Neural cell (in vitro differentiated cells): ENCODE results near the gene IFNL3. TPM values are rescaled to one million over a fixed set of nuclear protein-coding genes. Genes with fewer than 3 reads are reported as not detected.

Experiments
- H2AFZ ChIP-seq: fragments of 200-600, 300-800 bp; sonication (generic), shearing (Covaris generic); 2 replicates; pipeline ENCODE4 v1.6.0; 2014; ENCODE audit warnings: low read depth, mild to moderate bottlenecking, antibody characterized with exemption, low read length, moderate library complexity
- H3F3A ChIP-seq: fragments of 200-600 bp; shearing (Covaris generic); 2 replicates; pipeline ENCODE4 v1.6.1; 2016; ENCODE audit warnings: mild to moderate bottlenecking, moderate library complexity, mixed read lengths, antibody characterized with exemption, low read length; ENCODE audit not compliant: insufficient read depth, poor library complexity, severe bottlenecking
- H3K27ac ChIP-seq: fragments of 200-600, 300-800 bp; sonication (generic), shearing (Covaris generic); 2 replicates; pipeline ENCODE4 v1.5.1; 2014; ENCODE audit warnings: mild to moderate bottlenecking, low read length, moderate library complexity
- H3K27me3 ChIP-seq: fragments of 300-800, 200-600 bp; sonication (generic), shearing (Covaris generic); 2 replicates; pipeline ENCODE4 v1.6.0; 2014; ENCODE audit warnings: mild to moderate bottlenecking, low read depth, low read length, moderate library complexity; ENCODE audit not compliant: insufficient read depth
- H3K36me3 ChIP-seq: fragments of 300-800, 200-600 bp; sonication (generic), shearing (Covaris generic); 2 replicates; pipeline ENCODE4 v1.5.1; 2014; ENCODE audit warnings: mild to moderate bottlenecking, antibody characterized with exemption, low read length, moderate library complexity; ENCODE audit not compliant: insufficient read depth
- H3K4me2 ChIP-seq: fragments of 300-800, 200-600 bp; sonication (generic), shearing (Covaris generic); 2 replicates; pipeline ENCODE4 v1.6.0; 2014; ENCODE audit warnings: mild to moderate bottlenecking, low read length
- H3K4me3 ChIP-seq: fragments of 300-800, 200-600 bp; sonication (generic), shearing (Covaris generic); 2 replicates; pipeline ENCODE4 v1.5.1; 2014; ENCODE audit warnings: mild to moderate bottlenecking, low read length, moderate library complexity
- H3K79me2 ChIP-seq: fragments of 200-600 bp; shearing (Covaris generic); replicated peaks from 2 replicates; pipeline ENCODE4 v1.6.0; 2014; ENCODE audit warnings: mild to moderate bottlenecking, low read length, moderate library complexity; ENCODE audit not compliant: insufficient read depth
- H3K9ac ChIP-seq: fragments of 300-800, 200-600 bp; sonication (generic), shearing (Covaris generic); 2 replicates; pipeline ENCODE4 v1.6.1; 2016; ENCODE audit warnings: mild to moderate bottlenecking, low read length, mixed read lengths
- H3K9me2 ChIP-seq: fragments of 200-600 bp; shearing (Covaris generic); 2 replicates; pipeline ENCODE4 v1.6.1; 2016; ENCODE audit warnings: mild to moderate bottlenecking, low read length, mixed read lengths; ENCODE audit not compliant: insufficient read depth
- H3K9me3 ChIP-seq: fragments of 200-600, 300-800 bp; sonication (generic), shearing (Covaris generic); 2 replicates; pipeline ENCODE4 v1.6.1; 2016; ENCODE audit warnings: mild to moderate bottlenecking, mixed run types, low read length, moderate library complexity, mixed read lengths
- H4K20me1 ChIP-seq: fragments of 200-600 bp; shearing (Covaris generic); 2 replicates; pipeline ENCODE4 v1.6.1; 2016; ENCODE audit warnings: mild to moderate bottlenecking, mixed run types; ENCODE audit not compliant: insufficient read depth
- CTCF ChIP-seq: fragments of 450-650 bp; IDR thresholded peaks from 2 replicates; pipeline ENCODE4 v1.5.1; 2014; ENCODE audit warnings: antibody characterized with exemption, mild to moderate bottlenecking, moderate library complexity; ENCODE audit not compliant: poor library complexity, severe bottlenecking
- EP300 ChIP-seq: fragments of 450-650 bp; conservative IDR thresholded peaks from 2 replicates; pipeline ENCODE4 v1.6.1; 2014; ENCODE audit warnings: antibody characterized with exemption, mild to moderate bottlenecking, moderate library complexity; ENCODE audit not compliant: poor library complexity, severe bottlenecking
- EZH2 ChIP-seq: fragments of 200-600, 300-800 bp; shearing (Covaris generic), sonication (generic); IDR thresholded peaks from 2 replicates; pipeline ENCODE4 v1.6.1; 2014; ENCODE audit warnings: antibody characterized with exemption, low read length, borderline replicate concordance, mild to moderate bottlenecking; ENCODE audit not compliant: insufficient read depth, poor library complexity, severe bottlenecking
- MXI1 ChIP-seq: fragments of 450-650 bp; conservative IDR thresholded peaks from 2 replicates; pipeline ENCODE4 v1.6.1; 2014; ENCODE audit warnings: antibody characterized with exemption, mild to moderate bottlenecking; ENCODE audit not compliant: poor library complexity, severe bottlenecking
- POLR2AphosphoS5 ChIP-seq: IDR thresholded peaks from 2 replicates; pipeline ENCODE4 v1.6.1; 2012
- RAD21 ChIP-seq: fragments of 450-650 bp; conservative IDR thresholded peaks from 2 replicates; pipeline ENCODE4 v1.6.1; 2014; ENCODE audit warnings: antibody characterized with exemption, mild to moderate bottlenecking, moderate library complexity
- REST ChIP-seq: IDR thresholded peaks from 2 replicates; pipeline ENCODE4 v1.6.1; 2012; ENCODE audit warnings: borderline replicate concordance
- SMC3 ChIP-seq: fragments of 450-650 bp; conservative IDR thresholded peaks from 2 replicates; pipeline ENCODE4 v1.6.1; 2014; ENCODE audit warnings: antibody characterized with exemption, mild to moderate bottlenecking, moderate library complexity; ENCODE audit not compliant: poor library complexity
- TAF1 ChIP-seq: IDR thresholded peaks from 2 replicates; pipeline ENCODE4 v1.6.1; 2012; ENCODE audit warnings: low read depth
- polyA plus RNA-seq: library from polyadenylated mRNA; depleted of rRNA; stranded (reverse); fragments of >200 nt; gene quantifications from 2 replicates; pipeline ENCODE4 v1.2.3, GENCODE V29; 2014

IFNL3 gene
- polyA plus RNA-seq, 1 donor from 2014 or later = not detected

GRCh38 chr19:39236527-39236926 is 8.3 kb downstream of the IFNL3 start:
- H3K27me3 ChIP-seq = no peaks in the 10 kb centered on the region
- H3K79me2 ChIP-seq = no peaks in the 10 kb centered on the region
- no peak overlapping the region for H3K4me2 ChIP-seq
- H3K9me3 ChIP-seq = no peaks in the 10 kb centered on the region
- no peak overlapping the region for H3K4me3 ChIP-seq
- H3K9me2 ChIP-seq = no peaks in the 10 kb centered on the region
- no peaks in the 10 kb centered on the region for H3F3A ChIP-seq
- no peak overlapping the region for H2AFZ ChIP-seq
- H4K20me1 ChIP-seq = no peaks in the 10 kb centered on the region
- H3K9ac ChIP-seq = no peak overlapping the region
- no peak overlapping the region for H3K27ac ChIP-seq
- H3K36me3 ChIP-seq = no peaks in the 10 kb centered on the region
- no peak for TF ChIP-seq MXI1
- TF ChIP-seq RAD21 = no peak
- no peak for TF ChIP-seq EP300
- TF ChIP-seq TAF1 = no peak
- no peak for TF ChIP-seq SMC3
- no peak for TF ChIP-seq REST
- no peak for TF ChIP-seq CTCF
- no peak for TF ChIP-seq EZH2
- TF ChIP-seq POLR2AphosphoS5 = no peak

- no peaks in the 10 kb centered on the region for H3F3A ChIP-seq
- H3K27ac ChIP-seq = no peak overlapping the region
- no peak overlapping the region for H3K4me3 ChIP-seq
- TF ChIP-seq TAF1 (no peak), SMC3 (no peak), REST (no peak), CTCF (no peak), EZH2 (no peak), RAD21 (no peak), POLR2AphosphoS5 (no peak), MXI1 (no peak), EP300 (no peak)
- H3K79me2 ChIP-seq = no peaks in the 10 kb centered on the region
- no peaks in the 10 kb centered on the region for H3K36me3 ChIP-seq
- no peaks in the 10 kb centered on the region for H3K9me2 ChIP-seq
- H4K20me1 ChIP-seq = no peaks in the 10 kb centered on the region
- no peaks in the 10 kb centered on the region for H3K9me3 ChIP-seq
- H3K4me2 ChIP-seq = no peak overlapping the region
- H3K9ac ChIP-seq = no peak overlapping the region
- no peaks in the 10 kb centered on the region for H3K27me3 ChIP-seq
- H2AFZ ChIP-seq = no peak overlapping the region
Observed at GRCh38 chr19:39232708-39233107, 12.1 kb downstream of the IFNL3 start.
